ENCODE data around the gene RXRA.

RXRA gene

DNA sequence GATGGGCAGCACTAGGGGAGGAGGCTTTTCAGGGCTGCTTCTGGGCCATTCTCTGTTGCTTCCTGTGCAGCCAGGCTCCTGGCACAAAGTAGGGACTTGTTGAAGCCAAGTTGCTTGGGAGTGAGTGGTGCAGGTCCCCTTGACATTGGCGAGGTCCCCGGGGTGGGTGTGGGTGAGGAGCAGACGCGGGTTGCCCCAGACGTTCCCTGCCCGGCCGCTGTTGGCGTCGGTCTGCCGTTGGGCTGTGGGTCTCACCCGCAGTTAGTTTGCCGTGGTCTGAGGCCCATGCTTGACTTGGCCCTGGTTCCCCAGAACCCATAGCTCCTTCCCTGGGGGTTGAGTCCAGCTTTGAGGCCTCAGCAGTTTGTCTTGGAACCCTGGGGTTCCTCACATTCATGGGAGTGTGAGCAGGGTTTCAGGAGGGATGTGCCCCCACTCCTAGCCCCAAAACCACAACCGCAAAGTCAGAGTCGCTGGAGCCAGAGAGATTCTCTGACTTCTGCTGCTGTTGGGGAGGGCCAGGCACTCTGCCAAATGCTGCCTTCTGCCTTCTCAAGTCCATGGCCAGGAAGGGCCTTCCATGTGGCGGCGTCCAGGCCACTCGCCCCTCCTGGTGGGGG lies 77.5 kb downstream of the RXRA start:
- FAIRE-seq = no peak

DNA sequence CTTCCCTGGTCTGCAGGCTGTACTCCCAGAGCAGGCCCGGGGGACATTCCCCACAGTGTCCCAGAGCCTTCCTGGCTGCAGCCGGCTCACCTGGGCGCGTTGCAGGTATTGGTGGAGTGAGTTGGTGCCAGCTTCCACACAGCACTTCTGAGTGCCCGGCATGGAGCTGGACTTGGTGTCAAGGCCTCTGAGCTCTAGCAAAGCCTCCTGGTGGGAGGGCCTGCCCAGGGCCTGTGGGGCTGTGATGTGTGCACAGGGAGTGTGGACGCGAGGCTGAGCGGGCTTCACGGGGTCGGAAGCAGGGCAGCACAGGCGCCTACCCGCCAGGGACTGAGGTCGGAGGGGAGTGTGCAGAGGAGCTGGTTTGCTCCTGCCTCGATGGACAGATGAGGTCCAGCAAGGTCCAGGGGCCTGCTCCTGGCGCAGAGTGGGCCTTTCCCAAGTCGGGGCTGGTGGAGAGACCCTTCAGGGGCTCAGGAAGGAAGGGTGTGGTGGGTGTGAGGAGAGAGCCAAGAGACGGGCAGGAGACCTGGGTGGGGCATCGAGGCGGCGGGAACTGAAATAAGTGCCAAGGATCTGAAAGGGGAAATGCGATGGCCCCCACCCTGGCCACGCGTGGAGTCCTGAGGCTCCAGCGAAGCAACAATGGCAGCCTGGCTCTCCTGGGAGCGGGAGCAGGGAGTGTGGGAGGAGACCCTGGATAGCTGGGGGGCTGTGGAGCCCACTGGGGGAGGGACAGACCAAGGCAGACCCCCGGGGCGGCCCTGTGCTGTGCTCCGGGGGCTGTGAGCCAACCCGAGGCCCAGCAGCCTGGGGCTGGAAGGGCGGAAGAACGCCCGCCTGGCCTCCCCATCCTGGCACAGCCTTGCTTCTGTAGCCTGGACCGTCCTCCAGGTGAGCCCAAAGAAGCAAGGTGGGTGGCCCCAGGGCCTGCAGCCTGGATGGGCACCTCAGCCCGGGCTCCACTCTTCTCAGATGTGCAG lies 78.4 kb downstream of the RXRA start:
- no peak for FAIRE-seq

DNA sequence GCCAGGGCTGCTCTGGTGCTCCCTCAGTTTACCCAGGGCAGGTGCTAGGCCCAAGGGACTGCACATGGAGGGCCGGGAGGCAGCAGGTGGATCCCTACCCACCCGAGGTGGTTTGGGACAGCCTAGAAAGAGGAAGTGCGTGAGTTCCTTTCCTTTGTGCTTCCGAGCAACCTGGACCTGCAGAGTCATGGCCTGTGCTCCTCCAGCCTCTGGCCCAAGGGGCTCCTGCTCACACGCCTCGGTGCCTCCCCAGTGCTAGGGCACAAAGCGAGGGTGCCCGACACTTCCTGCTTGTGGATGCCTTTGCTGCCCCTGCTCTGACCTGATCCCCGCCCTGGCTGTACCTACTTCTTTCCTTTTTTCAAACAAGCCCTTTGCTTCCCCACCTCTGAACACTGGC lies 79.3 kb downstream of the RXRA start:
- no peak for FAIRE-seq

DNA sequence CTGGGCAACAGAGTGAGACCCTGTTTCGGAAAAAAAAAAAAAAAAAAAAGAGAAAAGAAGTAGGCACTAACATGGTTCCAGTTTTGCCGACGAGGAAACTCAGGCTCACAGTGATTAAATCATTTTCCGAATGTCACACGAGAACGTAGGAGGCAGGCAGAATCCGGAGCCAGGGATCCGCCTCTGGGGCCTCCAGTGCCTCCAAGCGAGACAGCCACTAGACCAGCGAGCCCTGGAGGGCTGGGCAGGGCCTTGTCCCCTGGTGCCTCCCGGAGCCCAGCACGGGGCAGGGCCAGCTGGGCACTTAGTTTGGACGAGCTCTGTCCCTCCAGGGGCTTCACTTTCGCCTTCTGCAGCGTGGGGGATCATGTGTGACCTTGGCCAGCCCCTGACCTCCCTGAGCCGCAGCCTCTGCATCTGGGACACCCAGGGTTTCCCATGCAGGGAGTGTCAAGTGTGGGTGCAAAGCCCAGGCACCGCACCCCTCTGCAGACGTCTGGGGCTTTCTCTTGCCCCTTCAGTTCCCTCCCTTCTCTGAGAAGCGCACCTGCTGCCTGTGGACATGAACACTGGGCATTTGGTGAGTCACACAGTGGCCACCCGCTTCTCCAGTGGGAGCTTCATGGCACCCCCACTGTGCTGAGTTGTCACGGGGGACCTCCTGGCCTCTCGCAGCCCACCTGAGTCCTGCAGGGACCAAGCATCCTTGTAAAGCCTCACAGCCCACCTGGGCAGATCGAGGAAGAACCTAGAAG lies 80.3 kb downstream of the RXRA start:
- no peak for FAIRE-seq

DNA sequence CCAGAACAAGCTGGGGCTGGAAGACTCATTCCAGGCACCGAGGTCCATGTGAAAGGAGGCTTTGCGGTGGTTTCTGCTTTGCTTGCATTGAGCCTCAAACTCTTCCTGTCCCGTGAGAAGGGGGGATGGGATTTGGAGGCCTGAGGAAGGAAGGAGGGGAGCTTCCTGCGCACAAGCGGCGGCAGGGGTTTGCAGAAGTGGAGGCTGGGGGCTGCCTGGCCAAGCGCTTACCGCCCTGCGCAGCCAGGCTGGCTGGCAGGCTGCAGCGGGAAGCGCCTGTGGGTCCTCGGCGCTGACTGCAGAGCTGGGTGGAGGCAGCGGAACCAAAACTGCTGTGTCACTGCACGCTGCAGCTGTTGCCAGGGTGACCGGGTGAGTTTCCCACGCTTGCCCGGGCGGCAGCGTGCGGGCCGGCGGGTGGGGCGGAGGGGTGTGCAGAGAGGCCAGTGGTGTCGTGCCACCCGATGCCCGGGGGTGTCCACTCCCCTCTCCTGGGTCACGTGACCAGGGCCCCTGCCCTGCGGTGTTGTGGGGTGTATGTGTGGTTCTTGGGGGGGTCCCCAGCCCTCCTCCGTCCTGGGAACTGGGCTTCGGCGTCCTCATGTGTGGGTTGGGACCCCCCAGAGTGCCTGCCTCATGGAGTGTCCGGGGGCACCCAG lies 81.0 kb downstream of the RXRA start:
- no peak for FAIRE-seq

DNA sequence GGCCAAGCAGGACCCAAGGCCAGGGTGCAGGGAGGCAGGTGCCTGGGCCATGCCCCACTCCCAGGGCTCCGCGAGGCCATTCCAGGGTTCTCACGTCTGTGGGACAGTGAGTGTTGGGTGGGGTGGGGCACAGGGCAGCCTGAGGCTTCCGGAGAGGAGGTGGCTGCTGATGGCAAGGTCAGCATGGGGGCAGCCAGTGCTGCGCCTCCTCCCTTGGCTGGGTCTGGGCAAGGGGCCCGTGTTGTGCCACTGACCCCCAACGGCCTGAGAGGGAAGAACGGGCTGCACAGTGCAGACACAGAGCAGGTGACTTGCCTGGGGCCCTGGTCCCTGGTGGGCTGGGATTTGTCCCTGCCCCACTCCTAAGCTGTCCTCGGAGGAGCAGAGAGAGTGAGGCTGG lies 82.1 kb downstream of the RXRA start:
- no peak for FAIRE-seq

DNA sequence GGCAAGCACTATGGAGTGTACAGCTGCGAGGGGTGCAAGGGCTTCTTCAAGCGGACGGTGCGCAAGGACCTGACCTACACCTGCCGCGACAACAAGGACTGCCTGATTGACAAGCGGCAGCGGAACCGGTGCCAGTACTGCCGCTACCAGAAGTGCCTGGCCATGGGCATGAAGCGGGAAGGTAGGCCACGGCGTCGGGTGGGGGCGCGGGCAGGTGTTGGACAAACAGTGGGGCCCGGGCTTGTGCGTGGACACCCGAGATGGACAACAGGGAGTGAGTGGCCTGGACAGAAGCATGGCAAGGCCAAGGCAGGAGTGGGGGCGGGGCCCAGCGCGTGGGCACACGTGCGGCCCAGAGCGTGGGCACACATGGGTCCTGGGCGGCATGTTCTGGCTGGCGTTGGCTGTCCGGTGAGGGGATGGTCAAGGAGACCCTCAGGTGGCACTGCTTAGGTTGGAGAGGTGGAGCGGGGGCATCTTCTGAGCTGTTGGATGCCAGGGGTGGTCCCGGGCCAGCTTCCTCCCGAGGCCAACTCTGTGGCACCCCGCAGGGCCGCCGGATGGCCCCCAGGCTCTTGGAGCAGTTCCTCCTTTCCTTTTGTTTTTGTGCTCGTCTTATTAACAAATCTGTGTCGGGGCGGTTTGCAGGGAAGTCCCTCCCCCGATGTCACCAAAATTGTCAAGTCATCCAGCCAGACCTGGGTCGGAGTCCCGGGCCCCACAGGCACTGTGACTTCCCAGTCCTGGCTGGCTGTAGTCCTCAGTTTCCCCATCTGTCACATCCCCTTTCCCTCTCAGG lies 82.9 kb downstream of the RXRA start:
- FAIRE-seq = no peak

DNA sequence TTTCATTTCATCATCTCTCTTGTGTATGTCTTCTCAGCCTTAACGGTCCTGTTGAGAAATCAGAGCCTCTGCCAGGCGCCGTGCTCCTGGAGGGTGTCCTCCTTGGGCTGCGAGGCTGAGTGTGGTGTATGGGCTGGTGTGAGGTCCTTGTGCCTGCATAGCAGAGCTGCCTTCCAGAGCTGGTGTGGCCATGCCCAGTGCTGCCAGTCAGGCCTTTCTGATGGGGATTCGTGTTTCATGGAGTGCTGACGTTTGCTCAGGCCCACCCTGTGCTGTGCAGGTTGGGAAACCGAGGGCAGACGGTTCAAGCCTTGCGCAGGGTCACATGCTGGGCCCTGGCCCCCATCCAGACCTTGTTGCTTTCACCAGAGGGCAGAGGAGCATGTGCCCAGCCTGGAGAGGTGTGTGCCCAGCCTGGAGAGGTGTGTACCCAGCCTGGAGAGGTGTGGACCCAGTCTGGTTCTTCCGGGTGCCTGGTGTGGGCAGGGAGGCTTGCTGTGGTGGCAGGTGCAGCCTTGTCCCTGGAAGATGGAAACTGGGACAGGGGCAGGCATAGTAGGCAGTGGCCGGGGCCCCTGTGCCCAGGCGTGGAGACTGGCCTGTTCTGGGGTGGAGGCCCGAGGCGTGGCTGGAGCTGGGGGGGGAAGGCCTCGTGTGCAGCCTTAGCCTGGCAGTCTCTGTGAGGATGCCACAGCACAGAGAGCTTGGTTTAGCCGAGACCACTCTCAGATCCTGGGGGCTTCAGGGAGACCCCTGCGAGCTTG lies 84.0 kb downstream of the RXRA start:
- no peak for FAIRE-seq

DNA sequence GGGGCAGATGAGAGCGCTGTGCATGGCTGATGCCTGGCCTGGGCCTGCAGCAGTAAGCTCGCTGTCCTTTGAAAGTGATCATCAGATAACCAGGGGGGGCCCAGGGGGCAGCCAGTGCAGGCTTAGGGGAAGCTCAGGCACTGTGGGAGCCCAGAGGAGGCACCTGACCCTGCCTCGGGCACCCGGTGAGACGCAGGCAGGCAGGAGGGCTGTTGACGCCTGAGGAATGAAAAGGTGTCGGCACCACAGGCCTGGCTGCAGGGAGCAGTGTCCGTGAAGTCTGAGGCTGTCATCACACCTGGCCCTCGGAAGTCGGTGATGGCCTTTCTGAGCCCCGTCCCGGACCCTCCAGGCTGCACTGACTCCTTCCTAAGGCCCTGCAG lies 84.6 kb downstream of the RXRA start:
- no peak for FAIRE-seq

DNA sequence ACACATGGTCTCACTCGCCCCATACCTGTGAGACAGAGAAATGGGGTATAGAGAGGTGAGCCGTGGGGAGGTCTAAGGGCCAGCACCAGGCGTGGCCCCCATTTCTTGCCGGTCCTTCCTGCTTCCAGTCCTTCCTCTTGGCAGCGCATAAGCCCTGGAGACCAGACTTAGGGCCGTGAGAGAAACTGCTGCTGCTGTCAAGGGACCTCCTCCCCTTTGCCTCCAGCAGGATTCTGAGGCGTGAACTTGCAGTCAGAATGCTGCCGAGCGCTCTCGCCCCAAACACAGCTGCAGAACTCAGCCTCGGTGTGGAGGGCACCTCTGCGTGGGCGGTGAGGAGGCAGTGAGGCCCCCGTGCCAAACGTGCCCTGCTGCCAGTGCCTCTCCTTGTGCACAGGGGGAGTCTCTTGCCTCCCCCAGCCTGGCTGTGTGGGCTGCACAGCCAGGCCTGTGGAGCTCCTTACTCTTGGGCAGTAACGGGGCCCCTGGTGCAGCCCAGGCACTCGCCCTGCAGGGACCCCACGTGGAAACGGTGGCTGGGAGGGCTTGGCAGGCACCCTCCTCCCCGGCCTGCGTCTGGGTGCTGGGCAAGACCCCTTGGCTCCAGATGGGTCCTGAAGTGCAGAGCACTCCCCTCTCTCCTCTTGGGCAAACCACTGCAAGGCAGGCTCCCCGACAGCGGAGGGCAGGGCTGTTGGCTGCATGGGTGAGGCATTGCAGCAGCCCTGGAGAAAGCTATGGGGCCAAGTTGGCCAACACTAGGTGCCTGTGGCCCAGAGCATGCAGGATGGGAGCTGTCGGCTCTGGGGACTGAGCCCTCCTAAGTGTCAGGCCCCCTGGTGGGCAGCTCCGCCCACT lies 85.4 kb downstream of the RXRA start:
- FAIRE-seq = no peak

DNA sequence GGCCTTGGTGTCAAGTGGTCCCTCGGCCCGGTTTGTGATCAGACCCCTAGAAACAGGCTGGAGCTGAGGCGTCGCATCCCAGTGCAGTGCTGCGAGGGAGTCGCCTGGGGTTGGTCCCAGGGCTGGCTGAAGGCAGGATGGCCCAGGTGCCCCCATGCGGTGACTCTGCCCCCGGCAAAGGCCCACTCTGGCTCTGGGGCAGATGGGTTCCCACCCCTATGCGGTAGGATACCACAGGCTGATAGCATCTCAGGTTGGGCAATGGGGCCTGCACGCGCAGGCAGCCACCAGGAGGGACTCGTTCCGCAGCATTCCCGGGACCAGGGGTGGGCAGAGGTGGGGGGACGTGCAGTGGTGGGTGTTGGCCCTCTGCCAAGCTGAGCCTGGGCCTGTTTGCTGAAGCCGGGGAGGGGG lies 86.0 kb downstream of the RXRA start:
- no peak for FAIRE-seq

DNA sequence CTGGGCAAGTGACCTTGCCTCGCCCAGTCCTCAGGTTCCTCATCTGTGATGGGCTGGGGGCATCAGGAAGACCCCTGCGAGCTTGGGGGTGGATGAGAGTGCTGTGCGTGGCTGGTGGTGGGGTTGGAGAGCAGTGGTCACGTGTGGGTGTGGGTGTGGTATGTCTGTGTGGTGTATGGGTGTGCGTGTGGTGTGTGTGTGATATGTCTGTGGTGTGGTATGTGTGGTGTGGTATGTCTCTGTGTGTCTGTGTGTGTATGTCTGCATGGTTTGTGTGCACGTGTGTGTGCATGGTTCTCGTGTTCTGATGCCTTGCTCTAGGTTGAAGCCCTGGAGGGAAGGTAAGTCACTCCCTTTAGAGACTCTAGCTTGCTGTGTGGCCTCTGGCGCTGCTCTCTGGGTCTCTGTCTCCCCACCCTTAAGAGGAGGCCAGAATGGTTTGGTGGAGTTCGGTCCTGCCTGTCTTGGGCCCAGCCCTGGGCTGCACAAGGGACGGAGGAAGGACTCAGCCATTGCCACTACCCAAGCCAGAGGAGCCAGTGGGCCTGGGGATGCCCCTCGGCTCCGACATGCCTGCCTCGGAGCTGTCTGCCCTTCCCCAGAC lies 87.0 kb downstream of the RXRA start:
- FAIRE-seq = no peak

DNA sequence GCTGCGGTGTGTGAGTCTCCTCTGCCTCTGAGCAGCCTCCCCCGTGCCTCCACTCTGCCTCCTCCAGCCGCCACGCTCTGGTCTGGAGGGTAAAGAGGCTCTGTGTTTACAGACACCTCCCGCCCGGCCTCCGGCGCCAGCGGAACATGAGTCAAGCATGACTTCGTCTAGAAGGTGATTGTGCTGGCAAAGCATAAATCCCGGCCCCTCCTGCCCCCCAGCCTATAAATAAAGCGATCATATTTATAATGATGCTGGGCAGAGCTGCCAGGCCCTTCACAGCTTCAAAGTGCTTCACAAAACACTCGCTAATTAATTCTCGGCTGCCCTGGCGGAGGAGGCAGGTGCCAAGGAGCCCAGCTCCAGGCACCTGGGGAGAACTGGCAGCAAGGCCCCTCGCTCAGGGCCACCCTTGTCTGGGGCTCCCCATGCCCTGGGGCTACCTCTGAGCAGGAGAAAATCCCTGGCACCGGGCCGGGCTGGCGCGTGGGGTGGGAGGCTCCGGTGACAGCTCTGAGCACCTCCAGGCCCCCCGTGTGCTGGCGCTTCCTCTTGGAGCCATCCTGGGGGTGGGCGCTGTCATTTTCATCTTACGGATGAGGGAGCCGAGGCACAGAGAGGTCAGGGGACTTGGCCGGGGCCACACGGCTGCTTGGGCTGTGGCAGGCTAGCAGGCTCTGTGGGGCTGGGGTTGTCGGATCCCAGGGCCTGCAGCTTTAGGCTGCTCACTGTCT lies 87.8 kb downstream of the RXRA start:
- peak; percentile 8 for FAIRE-seq

DNA sequence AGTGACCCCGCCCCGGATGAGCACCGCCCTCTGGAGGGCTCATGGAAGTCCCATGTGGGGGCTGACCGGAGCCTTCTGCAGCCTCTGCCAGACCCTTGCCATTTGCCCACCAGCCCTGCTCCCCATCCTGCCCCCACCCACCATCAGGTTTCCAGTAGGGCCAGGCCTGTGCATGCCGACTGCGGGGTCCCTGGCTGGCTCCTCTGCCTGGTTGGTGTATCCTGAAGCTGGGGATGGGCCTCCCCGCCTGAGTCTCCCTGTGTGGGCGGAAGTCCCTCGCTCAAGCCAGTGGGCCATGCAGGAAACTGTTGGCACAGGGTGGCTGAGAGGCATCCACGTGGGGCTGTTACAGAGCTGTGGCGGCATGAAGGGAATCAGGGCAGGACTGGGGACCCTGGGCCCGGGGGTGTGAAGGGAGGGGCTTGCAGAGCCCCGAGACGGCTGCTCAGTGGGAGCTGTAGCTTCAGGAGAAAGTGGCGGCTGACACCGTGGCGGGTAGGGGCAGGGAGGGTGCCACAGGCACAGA lies 88.7 kb downstream of the RXRA start:
- no peak for FAIRE-seq

DNA sequence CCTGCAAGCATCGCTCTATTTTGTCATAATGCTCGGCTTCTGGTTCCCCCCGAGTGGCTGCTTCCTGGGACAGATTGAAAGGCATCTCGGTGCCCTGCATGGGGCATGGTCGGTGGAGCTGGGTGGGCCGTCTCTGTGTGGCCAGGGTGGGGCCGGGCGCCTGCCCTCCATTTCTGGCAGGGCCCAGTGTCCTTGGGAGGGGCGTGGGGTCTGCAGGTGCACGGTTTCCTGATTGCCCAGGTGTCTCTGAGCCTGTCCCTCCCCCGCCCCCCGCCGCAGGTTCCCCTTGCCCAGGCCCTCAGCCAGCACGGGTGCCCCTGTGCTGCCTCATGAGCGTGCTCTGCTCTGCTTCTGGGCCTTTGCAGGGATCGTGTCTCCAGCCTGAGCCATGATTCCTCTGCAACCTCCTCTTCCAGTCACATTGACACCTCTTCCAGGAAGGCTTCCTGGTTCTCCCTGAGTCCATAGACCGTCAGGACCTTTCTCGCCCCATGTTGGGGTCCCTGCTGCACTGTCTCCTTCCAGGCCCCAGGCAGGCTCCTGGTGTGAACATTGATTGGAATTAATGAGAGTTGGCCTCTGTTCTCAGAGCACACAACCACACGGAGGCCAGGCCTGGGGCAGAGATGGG lies 90.2 kb downstream of the RXRA start:
- FAIRE-seq = no peak

DNA sequence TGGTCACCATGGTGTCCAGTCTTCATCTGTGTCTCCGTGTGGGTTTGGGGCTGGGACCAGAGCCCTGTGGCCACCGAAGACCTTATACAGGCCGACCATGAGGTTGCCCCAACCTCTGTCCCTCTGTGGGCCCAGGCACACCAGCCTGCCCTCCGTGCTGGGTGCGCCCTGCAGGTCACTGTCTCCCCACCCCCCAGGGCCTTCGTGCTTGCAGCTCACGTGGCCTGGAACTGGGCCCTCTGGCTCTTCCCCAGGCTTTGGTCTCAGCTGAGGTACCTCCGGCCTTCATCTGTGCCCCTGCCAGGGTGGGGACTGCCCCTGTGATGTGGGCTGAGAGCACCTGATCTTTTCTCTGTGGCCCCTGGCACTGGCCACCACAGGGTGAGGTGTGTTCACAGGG lies 92.1 kb downstream of the RXRA start:
- no peak for FAIRE-seq

DNA sequence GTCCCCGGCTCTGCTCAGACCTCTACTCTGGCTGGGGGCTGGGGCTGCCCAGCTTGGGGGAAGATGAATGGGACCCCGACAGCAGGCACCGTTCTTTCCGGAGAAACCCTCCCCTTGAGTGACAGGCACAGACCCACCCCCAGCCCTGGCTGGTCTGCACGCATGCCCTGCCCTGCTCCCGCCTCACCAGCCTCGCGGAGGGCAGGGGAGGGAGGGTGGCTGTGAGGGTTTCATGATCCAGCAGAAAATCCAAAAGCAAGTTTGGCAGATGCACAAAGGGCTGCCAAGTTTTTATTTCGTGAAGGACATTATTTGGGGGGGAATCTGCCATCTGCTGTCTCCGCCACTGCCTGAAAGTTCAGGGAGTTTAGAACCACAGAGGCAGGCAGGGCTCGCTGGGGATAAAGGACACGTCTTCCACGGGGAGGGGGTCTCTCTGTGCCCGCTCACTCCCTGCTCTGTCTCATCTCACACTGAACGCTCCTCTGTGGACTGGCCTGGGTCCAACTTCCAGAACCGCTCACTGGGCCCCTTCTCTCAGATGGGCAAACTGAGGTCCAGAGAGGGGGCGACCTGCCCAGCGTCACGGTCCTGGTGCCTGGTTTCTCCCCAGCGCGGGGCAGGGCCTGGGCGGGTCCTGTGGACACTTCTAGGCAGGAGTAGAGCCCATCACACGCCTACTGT lies 92.9 kb downstream of the RXRA start:
- FAIRE-seq = no peak

DNA sequence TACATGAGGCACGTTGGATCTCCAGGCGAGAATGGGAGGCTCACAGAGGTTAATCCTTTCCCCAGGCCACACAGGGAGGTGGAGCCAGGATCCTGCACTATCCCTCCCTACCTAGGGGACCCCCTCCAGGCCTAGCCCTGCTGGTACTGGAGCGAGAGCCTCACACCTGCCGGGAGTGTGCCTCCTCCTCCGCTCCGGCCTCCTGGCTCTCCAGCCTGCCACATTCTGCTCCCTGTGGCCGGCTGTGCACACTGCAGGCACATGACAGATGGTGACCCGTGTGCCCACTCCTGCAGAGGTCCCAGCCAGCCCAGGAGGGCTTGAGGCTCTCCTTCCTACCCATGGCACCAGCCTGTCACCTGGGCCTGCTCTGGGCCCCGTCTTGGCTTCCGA lies 93.4 kb downstream of the RXRA start:
- no peak for FAIRE-seq

All from endometrium (tissue), 2 donors.